ENCODE measurements around the gene PODXL.
"Not testable (repeated sequence)": the region's sequence is repeated elsewhere in the genome, so short reads cannot be mapped to it uniquely, and the experiment has no call there.

PODXL gene

GRCh38 chr7:131493081-131493480 lies 63.3 kb downstream of the PODXL start:
- DNase-seq (ENCODE audit: low read depth): no peak

DNA sequence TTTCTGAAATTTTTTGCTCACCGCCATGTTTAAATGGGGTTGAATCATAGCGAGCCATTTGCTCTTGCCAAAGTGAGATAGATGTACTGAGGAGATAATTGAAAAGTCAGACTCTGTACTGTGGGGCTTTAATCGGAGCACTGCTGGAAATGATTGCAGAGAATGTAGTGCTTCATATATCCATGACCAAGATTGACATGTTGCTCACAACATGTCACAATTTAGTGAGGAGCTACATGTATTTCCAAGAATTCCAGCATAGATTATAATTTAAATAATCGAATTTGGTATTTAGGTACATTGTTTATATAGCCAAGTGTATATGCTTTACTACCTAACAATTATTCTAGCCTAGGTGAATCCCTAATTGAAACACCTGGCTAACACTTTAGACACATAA lies 66.5 kb downstream of the PODXL start:
- DNase-seq (ENCODE audit: low read depth): no peak

- no peak for DNase-seq (ENCODE audit: low read depth)
Measured at GRCh38 chr7:131489196-131489595, 67.2 kb downstream of the PODXL start.

- DNase-seq (ENCODE audit: low read depth): no peak
Measured at GRCh38 chr7:131488361-131488760, 68.1 kb downstream of the PODXL start.

- no peak for DNase-seq (ENCODE audit: low read depth)
Measured at GRCh38 chr7:131487217-131487616, 69.2 kb downstream of the PODXL start.

DNA sequence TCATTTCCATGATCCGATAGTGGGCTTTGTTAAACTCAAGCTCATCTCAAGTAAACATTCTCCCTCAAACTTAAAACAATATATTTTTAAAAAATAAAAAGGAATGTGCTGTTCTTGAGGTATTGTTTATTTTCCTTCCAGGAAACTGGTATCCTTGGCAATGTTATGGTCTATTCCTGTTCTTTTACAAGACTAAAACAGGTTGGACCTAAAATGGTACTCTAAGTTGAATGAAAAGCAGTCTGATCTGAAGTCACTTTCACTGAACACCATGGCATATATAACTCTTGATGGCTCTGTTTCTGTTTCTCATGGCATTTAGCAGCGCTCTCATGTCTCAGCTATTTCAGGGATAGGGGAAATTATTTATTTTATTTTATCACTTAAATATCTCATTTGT lies 70.1 kb downstream of the PODXL start:
- no peak for DNase-seq (ENCODE audit: low read depth)

GRCh38 chr7:131483586-131483985 lies 72.8 kb downstream of the PODXL start:
- no peak for DNase-seq (ENCODE audit: low read depth)

GRCh38 chr7:131482800-131483199 lies 73.6 kb downstream of the PODXL start:
- DNase-seq (ENCODE audit: low read depth): no peak

DNA sequence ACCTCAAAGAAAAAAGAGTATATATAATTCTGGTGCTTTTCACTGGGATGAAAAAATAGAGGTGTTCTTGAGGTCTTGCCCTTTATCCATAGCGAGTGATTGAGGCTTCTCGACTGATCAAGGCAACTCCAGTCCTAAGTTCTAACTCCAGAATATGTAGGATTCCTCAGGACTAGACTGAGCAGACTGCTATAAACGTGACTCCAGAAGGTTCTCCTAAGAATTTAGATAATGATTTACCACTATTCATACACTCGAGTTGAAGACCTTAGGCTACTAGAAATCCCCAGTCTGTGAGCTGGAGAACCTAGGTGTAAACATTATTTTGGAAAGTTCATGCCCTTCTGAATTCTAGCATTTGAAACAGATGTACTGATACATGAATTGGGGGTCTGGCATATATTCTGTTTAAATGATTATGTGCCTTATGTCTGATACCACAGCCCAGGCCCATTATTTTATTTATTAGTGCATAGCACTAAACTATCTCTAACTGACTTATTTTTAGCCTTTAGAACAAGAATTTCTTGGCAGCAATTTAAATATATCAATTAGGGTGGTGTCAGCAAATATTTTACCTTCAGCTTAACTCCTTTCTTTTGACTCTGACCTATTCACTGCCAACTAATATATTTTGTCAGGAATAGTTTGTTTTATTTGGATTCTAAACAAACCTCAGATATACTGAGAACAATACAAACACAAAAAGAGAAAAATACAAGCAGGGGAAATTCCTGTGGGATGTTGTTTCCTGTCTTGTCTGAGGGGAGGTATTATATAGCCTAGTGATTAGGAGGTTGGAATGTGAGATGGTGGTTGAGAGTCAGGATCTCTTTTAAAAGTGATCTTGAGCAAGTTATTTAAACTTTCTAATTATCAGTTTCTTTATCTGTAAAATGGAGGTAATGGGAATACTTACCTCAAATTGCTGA lies 75.8 kb downstream of the PODXL start:
- DNase-seq (ENCODE audit: low read depth): no peak

GRCh38 chr7:131476740-131477139 lies 79.7 kb downstream of the PODXL start:
- no peak for DNase-seq (ENCODE audit: low read depth)

- DNase-seq (ENCODE audit: low read depth): no peak
Measured at GRCh38 chr7:131471250-131472004, 85.0 kb downstream of the PODXL start.

DNA sequence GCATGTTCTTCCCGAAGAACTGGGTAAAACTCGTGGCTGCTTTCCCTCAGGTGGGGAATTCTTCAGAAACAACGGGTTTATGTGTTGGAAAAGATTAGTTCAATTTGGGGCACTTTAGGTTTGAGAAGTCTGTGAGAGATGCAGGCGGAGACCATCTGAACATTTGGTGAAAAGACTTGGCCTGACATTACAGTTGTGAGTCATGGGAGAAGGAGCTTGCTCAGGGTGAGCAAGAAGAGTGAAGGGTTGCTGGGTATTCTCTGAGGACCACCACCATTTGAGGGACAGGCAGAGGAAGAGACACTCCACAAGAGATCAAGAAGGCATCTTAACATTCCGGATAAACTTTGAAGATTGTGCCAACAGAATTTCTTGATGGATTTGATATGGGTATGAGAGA lies 88.6 kb downstream of the PODXL start:
- no peak for DNase-seq (ENCODE audit: low read depth)

DNA sequence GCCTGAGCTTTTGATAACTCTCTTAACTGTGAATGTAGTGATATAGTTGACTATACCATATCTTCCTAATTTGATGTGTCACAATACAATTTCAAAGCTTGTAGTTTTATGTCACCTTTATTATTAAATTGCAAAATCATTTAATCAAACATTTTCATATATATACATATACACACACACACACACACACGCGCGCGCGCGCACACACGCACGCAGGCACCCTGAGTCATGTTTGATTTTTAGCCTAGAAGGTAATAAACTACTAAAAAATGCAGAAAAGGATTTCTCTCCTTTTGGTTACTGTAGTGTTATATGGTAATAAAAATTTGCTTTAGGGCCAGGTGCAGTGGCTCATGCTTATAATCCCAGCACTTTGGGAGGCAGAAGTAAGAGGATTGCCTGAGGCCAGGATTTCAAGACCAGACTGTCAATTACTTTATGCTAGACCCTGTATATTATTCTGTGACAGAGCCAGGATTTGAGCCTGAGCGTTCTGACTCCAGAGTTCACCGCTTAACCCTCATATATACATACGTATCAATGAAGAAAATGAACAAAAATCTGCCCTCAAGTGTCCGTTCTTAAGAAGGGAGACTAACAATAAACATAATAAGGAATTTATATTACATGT lies 89.6 kb downstream of the PODXL start:
- no peak for DNase-seq (ENCODE audit: low read depth)

- DNase-seq (ENCODE audit: low read depth): not testable (repeated sequence)
Measured at GRCh38 chr7:131462715-131463114, 93.7 kb downstream of the PODXL start.

DNA sequence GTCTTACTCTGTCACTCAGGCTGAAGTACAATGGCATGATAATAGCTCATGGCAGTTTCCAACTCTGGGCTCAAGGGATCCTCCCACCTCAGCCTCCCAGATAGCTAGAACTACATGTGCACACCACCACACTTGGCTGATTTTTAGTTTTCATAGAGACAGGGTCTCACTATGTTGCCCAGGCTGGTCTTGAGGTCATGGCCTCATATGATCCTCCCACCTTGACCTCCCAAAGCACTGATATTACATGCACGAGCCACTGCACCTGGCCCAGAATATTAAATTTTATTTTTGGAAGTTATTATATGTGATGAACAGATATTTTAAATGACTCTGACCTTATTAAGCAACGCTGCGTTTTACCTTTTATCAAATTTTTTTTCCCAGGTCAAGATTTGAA lies 94.4 kb downstream of the PODXL start:
- DNase-seq (ENCODE audit: low read depth): no peak

DNA sequence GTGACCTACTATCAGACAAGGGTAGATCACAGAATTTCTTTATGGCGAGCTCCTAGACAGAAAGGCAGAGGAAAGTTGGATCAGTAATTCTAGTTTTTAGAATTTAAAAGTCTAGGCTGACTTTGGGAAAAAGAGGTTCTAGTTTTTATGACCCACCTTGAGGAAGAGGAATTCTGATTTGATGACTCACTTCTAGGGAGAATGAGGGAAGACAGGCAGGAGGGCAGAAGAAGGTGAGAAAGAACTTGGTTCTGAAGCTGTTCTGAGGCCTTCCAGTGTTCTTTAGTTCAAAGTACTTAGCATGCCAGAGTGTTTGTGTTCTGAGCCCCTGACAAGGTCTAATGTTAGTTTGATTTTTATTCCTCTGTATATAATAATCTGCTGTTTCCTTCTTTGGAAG lies 97.2 kb downstream of the PODXL start:
- no peak for DNase-seq (ENCODE audit: low read depth)

DNA sequence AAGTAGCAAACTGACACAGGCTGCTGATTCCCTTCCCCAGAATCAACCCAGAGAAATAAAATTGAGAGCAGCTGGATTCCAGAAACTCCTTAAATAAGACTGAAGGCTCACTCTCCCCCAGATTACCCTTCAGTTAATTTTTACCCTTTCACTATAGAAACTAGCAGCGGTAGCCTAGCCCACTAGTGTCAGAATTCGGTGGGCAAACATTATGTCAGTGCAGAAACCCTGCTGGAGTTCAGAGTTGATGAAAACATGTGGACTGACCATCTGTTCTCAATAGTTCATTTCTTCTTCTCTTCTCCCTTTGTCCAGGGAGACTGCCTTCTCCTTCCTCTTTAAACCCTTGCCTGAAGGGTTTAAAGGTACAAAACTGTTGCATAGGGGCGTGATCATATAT lies 100.1 kb downstream of the PODXL start:
- DNase-seq (ENCODE audit: low read depth): no peak

DNA sequence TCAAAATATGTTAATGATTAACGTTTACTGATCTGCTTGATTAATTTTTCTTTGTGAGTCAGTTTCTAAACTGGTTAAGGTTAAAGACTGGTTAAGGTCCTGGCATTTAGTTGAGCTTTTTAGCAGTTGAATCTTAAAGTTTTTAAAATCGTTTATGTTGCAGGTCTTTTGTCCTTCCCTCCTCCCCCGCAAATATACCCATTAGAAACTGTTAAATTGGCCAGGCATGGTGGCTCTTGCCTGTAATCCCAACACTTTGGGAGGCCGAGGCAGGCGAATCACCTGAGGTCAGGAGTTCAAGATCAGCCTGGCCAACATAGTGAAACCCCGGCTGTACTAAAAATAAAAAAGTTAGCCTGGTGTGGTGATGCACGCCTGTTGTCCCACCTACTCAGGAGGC lies 100.9 kb downstream of the PODXL start:
- DNase-seq (ENCODE audit: low read depth): no peak

DNA sequence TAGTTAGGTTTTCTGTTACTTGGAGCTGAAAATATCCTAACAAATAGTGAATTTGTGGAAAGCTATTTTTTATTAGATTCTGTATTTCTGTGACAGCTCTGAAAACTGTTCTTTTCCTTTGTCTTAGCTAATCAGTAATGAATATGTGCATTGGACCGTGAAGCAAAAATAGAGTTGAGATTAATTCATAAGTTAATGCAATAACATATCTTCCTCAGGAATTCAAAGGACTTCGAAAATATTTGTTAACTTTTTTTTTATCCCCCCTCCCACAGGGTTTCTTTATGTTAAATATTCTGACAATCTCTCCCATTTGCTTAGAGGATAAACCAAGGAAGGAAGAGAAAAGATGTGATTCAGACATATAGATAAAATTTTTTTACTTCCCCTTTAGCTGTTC lies 101.4 kb downstream of the PODXL start:
- no peak for DNase-seq (ENCODE audit: low read depth)

DNA sequence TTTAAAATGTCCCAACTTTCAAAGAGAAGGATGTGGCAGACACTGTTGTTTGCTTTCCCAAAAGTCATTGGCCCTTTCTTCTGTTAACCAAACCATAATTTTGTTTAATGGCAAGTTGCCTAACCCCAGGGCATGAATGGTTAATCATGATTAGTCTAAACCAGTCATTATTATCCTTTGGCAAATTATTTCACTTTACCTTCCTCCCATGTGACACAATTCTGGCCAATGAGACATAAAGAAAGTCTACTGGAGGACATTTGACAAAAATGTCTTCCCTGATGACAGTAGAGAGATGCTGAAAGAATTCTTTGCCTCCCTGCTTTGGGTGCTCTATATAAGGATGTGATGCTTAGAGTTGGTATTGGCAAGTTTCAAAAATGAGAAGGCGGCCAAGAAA lies 101.9 kb downstream of the PODXL start:
- no peak for DNase-seq (ENCODE audit: low read depth)

Data from stimulated activated CD8-positive, alpha-beta memory T cell treated with anti-CD3 and anti-CD28 coated beads, Interleukin-15, amount 100 ng/mL, for 24 hours (primary cell).